HG02759 (cell line): Measurements from ENCODE around the gene HYAL2.
A peak's percentile ranks its signal among the peaks of the same experiment; 100 is the strongest.
"Not testable (repeated sequence)": the region's sequence is repeated elsewhere in the genome, so short reads cannot be mapped to it uniquely, and the experiment has no call there.

Experiments
- ATAC-seq: cut with Tn5 transposase; IDR thresholded peaks from one replicate; pipeline ENCODE4 v1.9.1; 2021; ENCODE audit warnings: mild to moderate bottlenecking, moderate library complexity; ENCODE audit not compliant: unreplicated experiment

The HYAL2 gene

GRCh38 chr3:50293079-50293801 lies 29.3 kb downstream of the HYAL2 start:
- no peak for ATAC-seq

- peak; percentile 94 for ATAC-seq
Observed at GRCh38 chr3:50292159-50293078, 30.1 kb downstream of the HYAL2 start, which contains the start of gene IFRD2. IFRD2 (minus strand) TSS chr3:50292429; CDS start chr3:50292274, 155 bp downstream.

- ATAC-seq: no peak
Observed at GRCh38 chr3:50290161-50290641, 32.3 kb downstream of the HYAL2 start.

GRCh38 chr3:50289130-50289529 lies 33.4 kb downstream of the HYAL2 start:
- ATAC-seq: no peak

GRCh38 chr3:50288387-50289007 lies 34.0 kb downstream of the HYAL2 start:
- no peak for ATAC-seq

GRCh38 chr3:50287262-50287661 lies 35.3 kb downstream of the HYAL2 start:
- no peak for ATAC-seq

GRCh38 chr3:50286322-50287227 lies 36.0 kb downstream of the HYAL2 start:
- no peak for ATAC-seq

GRCh38 chr3:50284121-50284520 lies 38.4 kb downstream of the HYAL2 start:
- not testable (repeated sequence) for ATAC-seq

- ATAC-seq: no peak
Observed at GRCh38 chr3:50279255-50280016, 43.1 kb downstream of the HYAL2 start.

- no peak for ATAC-seq
Observed at GRCh38 chr3:50278880-50279224, 43.7 kb downstream of the HYAL2 start, which contains the start of gene LSMEM2. LSMEM2 (plus strand) TSS chr3:50279087; CDS start chr3:50279114, 27 bp downstream.

GRCh38 chr3:50278123-50278879 lies 44.2 kb downstream of the HYAL2 start:
- ATAC-seq: no peak

- ATAC-seq: no peak
Observed at GRCh38 chr3:50276762-50277101, 45.8 kb downstream of the HYAL2 start.

GRCh38 chr3:50275996-50276761 lies 46.4 kb downstream of the HYAL2 start:
- ATAC-seq: no peak

- no peak for ATAC-seq
Observed at GRCh38 chr3:50275141-50275995, 47.2 kb downstream of the HYAL2 start.

GRCh38 chr3:50274371-50275104 lies 48.0 kb downstream of the HYAL2 start:
- no peak for ATAC-seq

GRCh38 chr3:50273689-50274065 lies 48.9 kb downstream of the HYAL2 start:
- ATAC-seq: no peak
